ENCODE data around the gene MUC20.
"Not testable (repeated sequence)": the region's sequence is repeated elsewhere in the genome, so short reads cannot be mapped to it uniquely, and the experiment has no call there.

The MUC20 gene

GRCh38 chr3:195720831-195721506, at the start of gene MUC20:
Gene MUC20, plus strand, starts transcription at chr3:195720978. Its CDS starts 30 bp downstream, at chr3:195721008.
- not testable (repeated sequence) for DNase-seq (ENCODE audit: extremely low read depth in 1 of 2, low read depth in 1 of 2)

GRCh38 chr3:195671283-195671682, 49.5 kb upstream of the MUC20 start:
- not testable (repeated sequence) for DNase-seq (ENCODE audit: extremely low read depth in 1 of 2, low read depth in 1 of 2)

GRCh38 chr3:195673711-195674110, 47.1 kb upstream of the MUC20 start:
- not testable (repeated sequence) for DNase-seq (ENCODE audit: extremely low read depth in 1 of 2, low read depth in 1 of 2)

DNA sequence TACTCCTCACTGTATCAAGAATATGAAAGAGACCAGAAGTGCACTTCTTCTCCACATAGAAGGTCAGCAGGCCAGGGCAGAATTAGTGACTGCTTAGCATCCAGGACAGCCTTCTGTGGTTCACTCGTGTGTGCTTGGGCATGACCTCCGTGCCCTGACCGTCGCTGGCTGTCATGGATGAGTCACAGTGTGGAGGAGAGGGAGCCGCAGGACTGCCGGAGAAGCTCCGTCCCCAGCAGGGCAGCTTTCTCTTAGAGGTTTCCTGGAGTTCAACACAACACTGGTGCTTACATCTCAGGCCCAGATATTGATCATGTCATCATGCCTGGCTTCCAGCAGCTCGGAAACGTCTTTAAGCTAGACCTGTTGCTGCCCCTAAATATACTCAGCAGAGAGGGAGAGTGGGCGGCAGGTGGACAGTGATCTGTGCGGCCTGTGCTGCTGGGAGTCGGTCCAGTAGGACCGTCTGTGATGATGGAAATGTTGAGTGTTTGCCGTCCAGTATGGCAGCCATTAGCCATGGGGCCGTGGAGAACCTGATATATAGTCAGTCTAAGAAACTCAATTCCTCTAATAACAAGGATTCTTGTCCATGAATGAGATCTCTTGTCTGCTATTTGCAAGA, 42.3 kb upstream of the MUC20 start:
- DNase-seq (ENCODE audit: extremely low read depth in 1 of 2, low read depth in 1 of 2), result not testable (repeated sequence)

- not testable (repeated sequence) for DNase-seq (ENCODE audit: extremely low read depth in 1 of 2, low read depth in 1 of 2)
Measured at GRCh38 chr3:195680690-195681089, 40.1 kb upstream of the MUC20 start.

DNA sequence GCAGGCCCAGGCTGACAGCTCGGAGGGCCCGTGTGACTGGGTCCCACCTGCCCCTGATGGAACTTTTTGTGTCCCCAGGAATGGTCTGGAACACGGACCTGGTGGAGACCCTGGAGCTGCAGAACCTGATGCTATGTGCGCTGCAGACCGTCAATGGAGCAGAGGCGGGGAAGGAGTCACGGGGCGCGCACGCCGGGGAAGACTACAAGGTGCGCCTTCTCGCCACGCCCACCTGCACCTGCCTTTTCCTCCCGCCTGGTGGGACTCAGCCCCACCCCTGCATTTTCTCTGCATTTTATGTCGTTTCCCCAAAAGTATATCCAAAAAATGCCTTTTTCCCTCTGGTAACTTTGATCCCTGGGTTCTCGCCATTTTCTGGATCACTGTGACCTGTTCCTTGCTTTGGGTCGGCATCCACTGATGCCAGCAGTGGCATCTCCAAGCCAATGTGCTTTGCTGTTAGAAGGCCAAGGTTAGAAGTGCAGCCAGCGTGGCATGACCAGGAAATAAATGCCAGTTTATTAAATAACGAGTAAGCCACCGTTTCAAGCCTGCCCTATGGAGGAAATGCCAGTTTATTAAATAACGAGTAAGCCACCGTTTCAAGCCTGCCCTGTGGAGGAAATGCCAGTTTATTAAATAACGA, 39.2 kb upstream of the MUC20 start:
- DNase-seq (ENCODE audit: extremely low read depth in 1 of 2, low read depth in 1 of 2), result not testable (repeated sequence)

GRCh38 chr3:195682104-195682742, 38.6 kb upstream of the MUC20 start:
- DNase-seq (ENCODE audit: extremely low read depth in 1 of 2, low read depth in 1 of 2), result not testable (repeated sequence)

DNA sequence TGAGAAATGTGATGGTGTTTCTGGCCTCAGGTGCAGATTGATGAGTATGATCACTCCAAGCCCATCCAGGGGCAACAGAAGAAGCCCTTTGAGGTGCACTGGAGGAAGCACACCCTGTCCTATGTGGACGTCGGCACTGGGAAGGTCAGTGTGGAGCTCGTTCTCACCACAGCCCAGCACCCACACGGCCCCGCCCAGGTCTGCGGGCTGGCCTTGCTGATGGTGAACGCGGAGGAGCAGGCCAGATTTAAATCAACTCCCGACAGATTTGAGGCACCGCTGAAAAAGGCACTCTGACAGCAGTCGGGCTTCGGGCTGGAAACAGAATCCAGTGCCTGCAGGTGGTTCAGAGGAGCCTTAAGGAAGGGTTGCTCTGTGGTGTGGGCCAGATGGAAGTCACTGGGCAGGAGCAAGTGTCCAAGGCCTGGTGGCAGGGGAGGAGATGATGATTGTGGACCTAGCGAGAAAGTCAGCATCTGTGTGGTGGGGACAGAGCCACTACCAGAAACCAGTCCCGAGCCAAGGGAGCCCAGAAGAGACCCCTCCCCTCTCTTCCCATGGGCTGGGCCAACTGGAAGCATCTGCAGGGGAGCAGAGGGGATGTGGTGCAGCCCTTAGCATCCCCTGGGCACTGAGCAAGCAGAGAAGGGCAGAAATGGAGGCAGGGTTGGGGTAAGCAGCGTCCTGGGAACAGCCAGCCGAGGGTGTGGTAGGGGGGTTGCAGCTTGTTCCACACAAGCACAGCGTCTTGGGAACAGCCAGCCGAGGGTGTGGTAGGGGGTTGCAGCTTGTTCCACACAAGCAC, 36.9 kb upstream of the MUC20 start:
- not testable (repeated sequence) for DNase-seq (ENCODE audit: extremely low read depth in 1 of 2, low read depth in 1 of 2)

DNA sequence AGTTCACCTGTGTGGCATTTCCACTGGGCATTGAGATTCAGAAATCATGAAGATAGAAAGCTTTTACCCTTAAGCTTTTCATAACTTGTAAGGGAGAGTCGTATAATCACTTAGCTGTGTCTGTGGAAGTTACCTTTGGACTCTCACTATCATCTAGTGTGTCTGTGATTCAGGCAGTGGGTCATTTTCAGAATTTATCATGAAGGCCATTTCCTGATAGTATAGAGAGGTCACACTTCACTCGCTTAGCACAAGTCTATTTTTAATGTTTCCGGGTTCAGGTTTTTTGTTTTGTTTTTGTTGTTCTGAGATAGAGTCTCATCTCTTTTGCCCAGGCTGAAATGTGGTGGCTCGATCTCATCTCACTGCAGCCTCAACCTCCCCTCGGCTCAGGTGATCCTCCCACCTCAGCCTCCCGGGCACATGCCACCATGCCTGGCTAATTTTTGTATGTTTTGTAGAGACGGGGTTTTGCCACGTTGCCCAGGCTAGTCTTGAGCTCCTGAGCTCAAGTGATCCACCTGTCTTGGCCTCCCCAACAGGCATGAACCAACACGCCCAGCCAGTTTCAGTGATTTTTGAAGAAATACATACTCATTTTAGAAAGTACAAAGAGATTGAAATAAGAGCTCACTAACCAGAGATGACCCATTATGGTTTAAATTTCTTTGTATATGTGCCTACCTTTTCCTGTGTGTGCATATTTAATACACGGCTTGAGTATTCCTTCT, 36.1 kb upstream of the MUC20 start:
- DNase-seq (ENCODE audit: extremely low read depth in 1 of 2, low read depth in 1 of 2), result not testable (repeated sequence)

DNA sequence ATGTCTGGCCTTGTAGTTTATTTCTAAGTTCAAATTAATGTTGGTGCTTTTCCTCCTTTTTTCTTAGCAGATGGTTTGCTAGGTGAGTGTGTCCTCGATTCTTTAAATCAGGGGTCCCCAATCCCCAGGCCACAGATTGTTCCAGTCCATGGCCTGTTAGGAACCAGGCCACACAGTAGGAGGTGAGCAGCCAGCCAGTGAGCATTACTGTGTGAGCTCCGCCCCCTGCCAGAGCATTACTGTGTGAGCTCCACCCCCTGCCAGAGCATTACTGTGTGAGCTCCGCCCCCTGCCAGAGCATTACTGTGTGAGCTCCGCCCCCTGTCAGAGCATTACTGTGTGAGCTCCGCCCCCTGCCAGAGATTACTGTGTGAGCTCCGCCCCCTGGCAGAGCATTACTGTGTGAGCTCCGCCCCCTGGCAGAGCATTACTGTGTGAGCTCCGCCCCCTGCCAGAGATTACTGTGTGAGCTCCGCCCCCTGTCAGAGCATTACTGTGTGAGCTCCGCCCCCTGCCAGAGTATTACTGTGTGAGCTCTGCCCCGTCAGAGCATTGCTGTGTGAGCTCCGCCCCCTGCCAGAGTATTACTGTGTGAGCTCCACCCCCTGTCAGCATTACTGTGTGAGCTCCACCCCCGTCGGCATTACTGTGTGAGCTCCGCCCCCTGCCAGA, 34.1 kb upstream of the MUC20 start:
- DNase-seq (ENCODE audit: extremely low read depth in 1 of 2, low read depth in 1 of 2), result not testable (repeated sequence)

DNA sequence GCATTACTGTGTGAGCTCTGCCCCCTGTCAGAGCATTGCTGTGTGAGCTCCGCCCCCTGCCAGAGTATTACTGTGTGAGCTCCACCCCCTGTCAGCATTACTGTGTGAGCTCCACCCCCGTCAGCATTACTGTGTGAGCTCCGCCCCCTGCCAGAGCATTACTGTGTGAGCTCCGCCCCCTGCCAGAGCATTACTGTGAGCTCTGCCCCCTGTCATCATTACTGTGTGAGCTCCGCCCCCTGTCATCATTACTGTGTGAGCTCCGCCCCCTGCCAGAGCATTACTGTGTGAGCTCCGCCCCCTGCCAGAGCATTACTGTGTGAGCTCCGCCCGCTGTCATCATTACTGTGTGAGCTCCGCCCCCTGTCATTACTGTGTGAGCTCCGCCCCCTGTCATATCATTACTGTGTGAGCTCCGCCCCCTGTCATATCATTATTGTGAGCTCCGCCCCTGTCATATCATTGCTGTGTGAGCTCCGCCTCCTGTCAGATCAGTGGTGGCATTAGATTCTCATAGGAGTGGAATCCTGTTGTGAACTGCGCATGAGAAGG, 33.5 kb upstream of the MUC20 start:
- not testable (repeated sequence) for DNase-seq (ENCODE audit: extremely low read depth in 1 of 2, low read depth in 1 of 2)

- DNase-seq (ENCODE audit: extremely low read depth in 1 of 2, low read depth in 1 of 2), result not testable (repeated sequence)
Measured at GRCh38 chr3:195688471-195689183, 32.2 kb upstream of the MUC20 start.

DNA sequence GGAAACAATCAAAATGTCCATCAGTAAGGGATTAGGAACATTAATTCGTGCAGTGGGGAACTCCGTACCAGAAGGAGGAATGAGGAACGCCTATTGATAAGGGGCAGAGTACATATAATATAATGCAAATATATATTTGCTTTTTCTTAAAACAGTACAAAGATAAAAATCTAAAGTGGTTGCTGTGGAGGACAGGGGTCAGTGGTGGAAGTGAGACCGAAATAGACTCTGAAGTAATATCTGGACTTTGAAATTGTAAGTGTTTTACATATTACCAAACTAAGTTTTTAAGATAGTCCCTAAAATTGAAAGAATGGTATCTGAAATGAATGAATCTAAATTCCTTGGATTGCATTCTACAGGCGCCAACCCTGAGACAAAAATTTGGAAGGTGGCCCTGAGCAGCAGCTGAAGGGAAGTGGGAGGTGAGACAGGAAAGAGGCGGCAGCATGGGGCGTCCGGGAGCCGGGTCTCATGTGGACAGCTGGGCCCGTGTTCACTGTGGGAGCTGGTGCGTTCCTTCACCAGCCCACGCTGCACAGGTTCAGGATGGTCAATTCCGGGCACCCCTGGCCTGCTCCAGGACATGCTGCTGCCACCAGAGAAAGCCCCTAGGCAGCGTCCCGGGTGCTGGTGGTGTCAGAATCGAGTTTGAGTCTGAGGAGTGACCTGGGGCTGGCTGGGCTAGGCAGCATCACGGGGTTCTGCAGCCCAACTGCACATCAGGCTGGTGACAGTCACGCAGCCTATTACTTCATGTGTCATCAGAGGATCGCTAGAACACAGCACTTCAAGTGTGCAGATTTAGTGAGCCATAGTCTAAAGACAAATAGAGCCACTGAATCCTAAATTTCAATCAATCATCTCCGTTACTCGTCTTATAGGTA, 31.4 kb upstream of the MUC20 start:
- not testable (repeated sequence) for DNase-seq (ENCODE audit: extremely low read depth in 1 of 2, low read depth in 1 of 2)

GRCh38 chr3:195690951-195691350, 29.8 kb upstream of the MUC20 start:
- DNase-seq (ENCODE audit: extremely low read depth in 1 of 2, low read depth in 1 of 2), result no peak

- DNase-seq (ENCODE audit: extremely low read depth in 1 of 2, low read depth in 1 of 2), result not testable (repeated sequence)
Measured at GRCh38 chr3:195691596-195692353, 29.0 kb upstream of the MUC20 start.

DNA sequence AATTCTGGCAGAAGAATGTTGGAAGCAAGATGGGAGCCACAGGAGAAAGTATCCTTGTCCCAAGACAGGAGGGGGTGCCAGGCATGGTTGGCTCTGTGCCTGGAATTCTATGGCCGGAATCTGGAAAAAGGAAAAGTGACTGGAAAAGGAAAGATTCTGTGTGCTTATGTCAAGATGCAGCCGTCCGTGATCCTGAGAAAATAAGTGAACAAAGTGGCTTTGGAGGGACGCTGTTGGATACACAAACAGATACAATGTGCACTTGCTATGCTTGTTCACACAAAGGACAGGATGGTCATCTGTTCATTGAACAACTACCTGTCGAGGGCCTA, 28.5 kb upstream of the MUC20 start:
- no peak for DNase-seq (ENCODE audit: extremely low read depth in 1 of 2, low read depth in 1 of 2)
